ENCODE results near the gene IGF1. TPM values are rescaled to one million over a fixed set of nuclear protein-coding genes. Genes with fewer than 3 reads are reported as not detected.

IGF1 gene
- total RNA-seq, 6 experiments from 2014 or later: 0.34 to 0.81 (median 0.51) TPM; not detected in 2

DNA sequence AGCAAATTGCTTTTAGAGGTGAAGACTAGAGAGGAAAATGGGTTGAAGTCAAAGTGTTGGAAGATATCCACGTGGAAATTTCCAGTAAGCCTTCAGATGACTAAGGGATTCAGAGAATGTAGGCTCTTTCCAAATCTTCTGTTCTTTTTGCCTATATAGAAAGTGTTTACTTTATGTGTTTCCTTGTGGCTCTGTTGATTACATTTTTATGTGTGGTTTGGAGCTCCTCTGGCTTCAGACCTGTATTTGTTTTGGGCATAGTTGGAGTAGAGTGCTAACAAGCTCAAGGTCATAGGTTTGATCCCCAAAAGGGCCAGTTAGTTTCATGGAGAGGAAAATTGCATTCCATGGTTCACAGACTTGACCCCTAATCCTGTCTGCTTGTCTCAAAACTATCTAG is 91.9 kb downstream of the IGF1 start:
- DNase-seq: peak; percentile 4
- Mint-ChIP-seq H3K27ac (no peak overlapping the region), H3K4me1 (ENCODE audit: low read depth) (no peaks in the 10 kb centered on the region), H3K9me3 (peaks cover 9% of the 10 kb centered on the region), H3K27me3 (ENCODE audit: insufficient read depth) (peaks cover 1% of the 10 kb centered on the region; the same call in 1 of the 2 replicates), H3K4me3 (no peak overlapping the region), H3K36me3 (ENCODE audit: low read depth) (peaks cover 5% of the 10 kb centered on the region; the same call in 1 of the 2 replicates)
- TF ChIP-seq, protein P1, sequence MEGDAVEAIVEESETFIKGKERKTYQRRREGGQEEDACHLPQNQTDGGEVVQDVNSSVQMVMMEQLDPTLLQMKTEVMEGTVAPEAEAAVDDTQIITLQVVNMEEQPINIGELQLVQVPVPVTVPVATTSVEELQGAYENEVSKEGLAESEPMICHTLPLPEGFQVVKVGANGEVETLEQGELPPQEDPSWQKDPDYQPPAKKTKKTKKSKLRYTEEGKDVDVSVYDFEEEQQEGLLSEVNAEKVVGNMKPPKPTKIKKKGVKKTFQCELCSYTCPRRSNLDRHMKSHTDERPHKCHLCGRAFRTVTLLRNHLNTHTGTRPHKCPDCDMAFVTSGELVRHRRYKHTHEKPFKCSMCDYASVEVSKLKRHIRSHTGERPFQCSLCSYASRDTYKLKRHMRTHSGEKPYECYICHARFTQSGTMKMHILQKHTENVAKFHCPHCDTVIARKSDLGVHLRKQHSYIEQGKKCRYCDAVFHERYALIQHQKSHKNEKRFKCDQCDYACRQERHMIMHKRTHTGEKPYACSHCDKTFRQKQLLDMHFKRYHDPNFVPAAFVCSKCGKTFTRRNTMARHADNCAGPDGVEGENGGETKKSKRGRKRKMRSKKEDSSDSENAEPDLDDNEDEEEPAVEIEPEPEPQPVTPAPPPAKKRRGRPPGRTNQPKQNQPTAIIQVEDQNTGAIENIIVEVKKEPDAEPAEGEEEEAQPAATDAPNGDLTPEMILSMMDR (IDR thresholded peaks at IDR 0.05): no peak

DNA sequence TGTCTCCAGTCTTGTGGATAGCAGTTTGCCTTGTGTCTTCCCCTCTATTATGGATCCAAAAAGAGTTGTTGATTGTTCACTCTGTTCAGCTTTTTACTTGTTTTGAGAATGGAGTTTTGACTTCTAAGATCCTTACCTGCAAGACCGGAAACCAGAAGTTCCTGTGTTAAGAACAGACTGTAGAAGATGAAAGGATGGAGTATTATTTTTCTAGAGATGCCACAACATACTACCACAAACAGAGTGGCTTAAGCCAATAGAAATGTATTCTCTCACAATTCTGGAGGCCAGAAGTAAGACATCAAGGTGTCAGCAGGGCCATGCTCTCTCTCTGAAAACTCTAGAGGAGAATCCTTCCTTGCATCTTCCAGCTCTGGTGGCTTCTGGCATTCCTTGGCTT is 95.0 kb downstream of the IGF1 start:
- TF ChIP-seq, protein P1 (IDR thresholded peaks at IDR 0.05): no peak
- Mint-ChIP-seq H3K27ac (no peak overlapping the region), H3K4me1 (ENCODE audit: low read depth) (no peaks in the 10 kb centered on the region), H3K27me3 (ENCODE audit: insufficient read depth) (peaks cover 1% of the 10 kb centered on the region), H3K9me3 (peaks cover 9% of the 10 kb centered on the region), H3K36me3 (ENCODE audit: low read depth) (peaks cover 5% of the 10 kb centered on the region; the same call in 1 of the 2 replicates), H3K4me3 (no peak overlapping the region)
- DNase-seq: no peak

DNA sequence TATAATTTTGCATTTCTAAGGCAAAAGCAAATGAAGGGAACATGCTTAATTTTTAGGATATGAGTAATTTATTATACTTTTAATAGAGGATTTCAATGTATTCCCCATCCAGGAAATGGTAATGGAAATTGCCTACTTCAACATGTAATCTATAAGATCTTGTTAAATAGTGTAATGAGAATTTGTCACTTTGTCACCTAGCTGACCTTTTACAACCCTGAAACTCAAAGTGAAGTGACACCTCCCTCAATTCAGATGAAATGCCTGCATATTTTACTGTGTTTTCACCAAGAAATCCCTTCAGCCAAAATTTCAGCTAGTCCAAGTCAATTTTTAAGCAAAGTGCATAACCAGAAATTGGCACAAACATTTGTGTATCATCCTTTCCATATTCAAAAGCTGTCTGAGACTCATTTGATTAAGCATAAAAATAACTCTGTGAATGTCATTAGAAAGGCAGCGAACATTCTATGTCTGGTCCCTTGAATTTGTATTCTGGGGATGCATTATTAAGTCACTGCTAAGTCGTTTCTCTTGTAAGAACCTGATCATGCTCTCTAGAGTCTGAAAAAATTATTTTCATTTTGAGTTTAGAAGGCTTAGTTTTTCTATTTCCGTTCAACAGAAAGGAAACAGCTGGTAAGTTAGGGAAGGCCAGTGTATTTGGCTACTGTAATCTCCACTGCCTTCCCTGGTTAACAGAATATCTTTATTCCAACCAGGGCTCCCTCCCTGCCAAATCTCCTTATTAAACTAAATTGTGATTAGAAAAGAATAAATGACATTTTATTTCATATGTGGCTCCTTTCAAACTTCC is 100.8 kb downstream of the IGF1 start:
- Mint-ChIP-seq H3K27me3 (ENCODE audit: insufficient read depth) (no peaks in the 10 kb centered on the region; the same call in none of the 2 replicates), H3K9me3 (peaks cover 7% of the 10 kb centered on the region), H3K36me3 (ENCODE audit: low read depth) (peaks cover 2% of the 10 kb centered on the region; the same call in 1 of the 2 replicates), H3K4me1 (ENCODE audit: low read depth) (no peaks in the 10 kb centered on the region), H3K27ac (no peak overlapping the region), H3K4me3 (no peak overlapping the region)
- no peak for DNase-seq
- TF ChIP-seq, protein P1 (IDR thresholded peaks at IDR 0.05): no peak

DNA sequence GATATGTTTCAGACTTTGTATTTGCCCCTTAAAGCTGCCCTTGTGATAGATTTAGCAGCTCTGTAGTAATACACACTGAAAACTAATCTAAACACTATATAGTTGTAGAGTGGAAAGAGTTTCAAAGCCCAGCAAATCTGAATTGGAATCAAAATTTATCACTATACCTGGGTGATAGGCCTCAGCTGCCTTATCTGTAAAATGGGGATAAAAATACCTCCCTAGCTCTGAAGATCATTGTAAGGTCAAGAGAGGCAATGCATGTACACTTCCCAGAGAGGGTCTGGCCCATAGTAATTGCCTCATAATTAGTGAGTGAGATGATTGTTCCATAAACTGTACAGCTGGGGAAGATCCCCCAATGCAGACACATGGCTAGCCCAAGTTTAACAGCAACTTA is 103.6 kb downstream of the IGF1 start:
- H3K4me3 Mint-ChIP-seq: no peak overlapping the region
- H3K27ac Mint-ChIP-seq: no peak overlapping the region
- TF ChIP-seq, protein P1 (IDR thresholded peaks at IDR 0.05): no peak
- DNase-seq: no peak
- H3K36me3 Mint-ChIP-seq (ENCODE audit: low read depth): no peaks in the 10 kb centered on the region
- H3K4me1 Mint-ChIP-seq (ENCODE audit: low read depth): no peaks in the 10 kb centered on the region
- H3K9me3 Mint-ChIP-seq: peaks cover under 1% of the 10 kb centered on the region; the same call in 1 of the 2 replicates
- no peaks in the 10 kb centered on the region; the same call in none of the 2 replicates for H3K27me3 Mint-ChIP-seq (ENCODE audit: insufficient read depth)

DNA sequence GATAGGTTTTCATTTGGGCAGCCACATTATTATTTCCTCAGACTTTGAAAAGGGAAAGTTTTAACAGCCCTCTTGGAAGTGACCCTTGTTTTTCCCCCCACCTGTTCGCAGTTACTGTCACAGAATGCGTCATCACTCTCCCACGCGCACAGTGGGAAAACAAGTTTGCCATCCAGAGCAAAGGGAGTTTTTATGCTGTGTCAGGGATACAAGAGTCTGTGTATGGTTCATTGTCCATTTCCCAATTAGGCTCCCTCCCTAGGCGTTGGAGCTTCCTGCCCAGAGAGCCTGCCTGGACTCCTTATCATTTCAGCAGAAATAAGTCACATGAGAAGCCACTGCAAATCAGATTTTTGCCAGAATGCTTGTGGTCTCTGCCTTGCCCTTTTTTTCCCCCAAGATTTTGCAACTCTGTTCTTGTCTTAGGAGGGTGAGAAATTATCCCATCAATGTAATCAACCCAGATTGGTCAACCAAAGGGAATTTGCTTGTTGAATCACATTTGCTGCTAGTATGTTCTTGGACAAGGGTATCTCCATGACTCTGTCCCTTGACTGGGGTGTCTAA is 104.1 kb downstream of the IGF1 start:
- Mint-ChIP-seq H3K36me3 (ENCODE audit: low read depth) (no peaks in the 10 kb centered on the region), H3K9me3 (peaks cover 4% of the 10 kb centered on the region; the same call in 1 of the 2 replicates), H3K4me1 (ENCODE audit: low read depth) (no peaks in the 10 kb centered on the region), H3K27ac (no peak overlapping the region), H3K27me3 (ENCODE audit: insufficient read depth) (no peaks in the 10 kb centered on the region; the same call in none of the 2 replicates), H3K4me3 (no peak overlapping the region)
- DNase-seq: no peak
- TF ChIP-seq, protein P1 (IDR thresholded peaks at IDR 0.05): no peak

All from HFFc6 (cell line).